Astrocyte (in vitro differentiated cells and primary cell): Measurements from ENCODE around the gene LARP6. TPM values are rescaled to one million over a fixed set of nuclear protein-coding genes. Genes with fewer than 3 reads are reported as not detected.

ENCODE experiments used
- DNase-seq: peaks from one replicate; pipeline ENCODE4 v3.0.0-alpha.2; 2010; ENCODE audit warnings: low read depth
- FAIRE-seq: peaks from 2 replicates; lab custom pipeline; 2011; peaks lifted over from hg19 to GRCh38; lab: Jason Lieb, UNC
- H2AFZ ChIP-seq: 2 replicates; pipeline ENCODE4 v1.6.0; 2012; ENCODE audit warnings: low read depth, low read length, inconsistent platforms
- H3K27ac ChIP-seq: 2 replicates; pipeline ENCODE4 v1.5.1; 2011; ENCODE audit warnings: low read depth, low read length, inconsistent platforms
- H3K27me3 ChIP-seq: 2 replicates; pipeline ENCODE4 v1.6.0; 2011; ENCODE audit warnings: low read length, inconsistent platforms; ENCODE audit not compliant: insufficient read depth
- H3K36me3 ChIP-seq: 2 replicates; pipeline ENCODE4 v1.5.1; 2011; ENCODE audit warnings: low read length, inconsistent platforms; ENCODE audit not compliant: insufficient read depth
- H3K4me1 ChIP-seq: 2 replicates; pipeline ENCODE4 v1.5.1; 2011; ENCODE audit warnings: low read length, inconsistent platforms; ENCODE audit not compliant: insufficient read depth
- H3K4me2 ChIP-seq: 2 replicates; pipeline ENCODE4 v1.6.0; 2012; ENCODE audit warnings: low read length, inconsistent platforms
- H3K4me3 ChIP-seq: 2 replicates; pipeline ENCODE4 v1.5.1; 2011; ENCODE audit warnings: low read depth, mild to moderate bottlenecking, low read length, inconsistent platforms; ENCODE audit not compliant: insufficient read depth
- H3K79me2 ChIP-seq: 2 replicates; pipeline ENCODE4 v1.6.0; 2012; ENCODE audit warnings: mild to moderate bottlenecking, low read length, inconsistent platforms; ENCODE audit not compliant: insufficient read depth
- H3K9ac ChIP-seq: 2 replicates; pipeline ENCODE4 v1.6.0; 2012; ENCODE audit warnings: mild to moderate bottlenecking, low read length, inconsistent platforms
- H3K9me3 ChIP-seq: 2 replicates; pipeline ENCODE4 v1.5.1; 2012; ENCODE audit warnings: low read depth, mild to moderate bottlenecking, low read length, inconsistent platforms; ENCODE audit not compliant: insufficient read depth
- H4K20me1 ChIP-seq: 2 replicates; pipeline ENCODE4 v1.6.0; 2012; ENCODE audit warnings: low read length, inconsistent platforms; ENCODE audit not compliant: insufficient read depth
- H3K27ac Mint-ChIP-seq: one replicate; pipeline ENCODE4 v1.8.0; 2021; ENCODE audit warnings: mild to moderate bottlenecking, mixed read lengths; ENCODE audit not compliant: unreplicated experiment
- H3K27me3 Mint-ChIP-seq: one replicate; pipeline ENCODE4 v1.8.0; 2021; ENCODE audit warnings: low read depth, mixed read lengths; ENCODE audit not compliant: unreplicated experiment
- H3K36me3 Mint-ChIP-seq: one replicate; pipeline ENCODE4 v1.8.0; 2021; ENCODE audit warnings: low read depth, mixed read lengths; ENCODE audit not compliant: unreplicated experiment
- H3K4me1 Mint-ChIP-seq: one replicate; pipeline ENCODE4 v1.8.0; 2021; ENCODE audit warnings: low read depth, mixed read lengths; ENCODE audit not compliant: unreplicated experiment
- H3K4me3 Mint-ChIP-seq: one replicate; pipeline ENCODE4 v1.8.0; 2021; ENCODE audit warnings: mild to moderate bottlenecking, moderate library complexity, mixed read lengths; ENCODE audit not compliant: unreplicated experiment
- H3K9me3 Mint-ChIP-seq: one replicate; pipeline ENCODE4 v1.8.0; 2021; ENCODE audit warnings: mild to moderate bottlenecking, mixed read lengths; ENCODE audit not compliant: unreplicated experiment
- EZH2 ChIP-seq: IDR thresholded peaks from 2 replicates; pipeline ENCODE4 v1.6.1; 2012; ENCODE audit warnings: mild to moderate bottlenecking, low read length, inconsistent platforms; ENCODE audit not compliant: insufficient read depth
- total RNA-seq: library from RNA; stranded (reverse); gene quantifications from 2 replicates; pipeline ENCODE4 v1.2.1, GENCODE V29; 2021
- TF ChIP-seq, protein P1 (sequence below): IDR thresholded peaks from 2 replicates; pipeline ENCODE4 v1.5.1; 2011; ENCODE audit warnings: low read depth, mild to moderate bottlenecking, inconsistent platforms, low read length, moderate library complexity; ENCODE audit not compliant: insufficient read depth

The LARP6 gene
- total RNA-seq, 1 donor from 2014 or later, result 61.5 TPM

DNA sequence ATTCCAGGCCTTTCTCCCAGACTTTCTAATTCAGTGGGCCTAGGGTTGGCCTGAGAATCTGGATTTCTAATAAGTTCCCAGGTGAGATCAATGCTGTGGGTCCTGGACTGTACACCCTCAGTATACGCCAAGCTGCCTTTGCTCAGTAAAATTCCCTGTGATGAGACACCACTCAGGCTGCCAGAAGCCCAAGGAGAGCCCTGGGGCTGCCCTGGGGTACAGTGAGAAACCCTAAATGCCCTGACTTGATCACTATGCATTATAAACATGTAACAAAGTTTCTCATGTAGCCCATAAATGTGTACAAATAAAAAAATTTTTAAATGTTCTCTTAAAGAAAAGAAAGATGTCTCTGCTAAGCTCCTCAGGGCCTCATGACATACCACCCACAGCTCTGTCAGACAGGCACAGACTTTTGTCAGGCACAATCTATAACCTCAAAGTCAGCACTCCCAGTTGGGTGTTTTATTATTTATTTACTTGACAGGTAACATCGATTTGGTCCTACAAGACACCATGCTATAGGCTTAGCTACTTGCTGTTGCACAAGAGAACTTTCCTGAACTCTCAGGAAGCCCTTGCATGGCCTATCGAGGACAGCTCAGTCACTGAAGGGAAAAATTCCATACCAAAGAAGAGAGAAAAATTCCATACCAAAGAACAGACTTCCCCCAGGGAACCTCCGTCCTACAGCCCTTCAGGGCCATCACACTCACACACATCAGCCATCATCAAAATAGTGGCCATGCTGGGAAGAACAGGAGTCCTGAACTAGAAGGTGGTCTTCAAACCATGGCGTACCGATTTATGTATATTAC lies 22.7 kb downstream of the LARP6 start:
- TF ChIP-seq EZH2, result no peak
- TF ChIP-seq, protein P1, sequence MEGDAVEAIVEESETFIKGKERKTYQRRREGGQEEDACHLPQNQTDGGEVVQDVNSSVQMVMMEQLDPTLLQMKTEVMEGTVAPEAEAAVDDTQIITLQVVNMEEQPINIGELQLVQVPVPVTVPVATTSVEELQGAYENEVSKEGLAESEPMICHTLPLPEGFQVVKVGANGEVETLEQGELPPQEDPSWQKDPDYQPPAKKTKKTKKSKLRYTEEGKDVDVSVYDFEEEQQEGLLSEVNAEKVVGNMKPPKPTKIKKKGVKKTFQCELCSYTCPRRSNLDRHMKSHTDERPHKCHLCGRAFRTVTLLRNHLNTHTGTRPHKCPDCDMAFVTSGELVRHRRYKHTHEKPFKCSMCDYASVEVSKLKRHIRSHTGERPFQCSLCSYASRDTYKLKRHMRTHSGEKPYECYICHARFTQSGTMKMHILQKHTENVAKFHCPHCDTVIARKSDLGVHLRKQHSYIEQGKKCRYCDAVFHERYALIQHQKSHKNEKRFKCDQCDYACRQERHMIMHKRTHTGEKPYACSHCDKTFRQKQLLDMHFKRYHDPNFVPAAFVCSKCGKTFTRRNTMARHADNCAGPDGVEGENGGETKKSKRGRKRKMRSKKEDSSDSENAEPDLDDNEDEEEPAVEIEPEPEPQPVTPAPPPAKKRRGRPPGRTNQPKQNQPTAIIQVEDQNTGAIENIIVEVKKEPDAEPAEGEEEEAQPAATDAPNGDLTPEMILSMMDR, result no peak
- H3K36me3 Mint-ChIP-seq, result peaks cover 44% of the 10 kb centered on the region
- Histone ChIP-seq H3K36me3 (peaks cover 35% of the 10 kb centered on the region), H3K27ac (no peak overlapping the region), H3K4me1 (peaks cover 20% of the 10 kb centered on the region), H3K9ac (no peak overlapping the region), H3K9me3 (no peaks in the 10 kb centered on the region), H3K27me3 (no peaks in the 10 kb centered on the region), H2AFZ (no peak overlapping the region), H3K79me2 (peaks cover 3% of the 10 kb centered on the region), H3K4me2 (no peak overlapping the region), H4K20me1 (peaks cover 15% of the 10 kb centered on the region), H3K4me3 (no peak overlapping the region)
- no peak overlapping the region for H3K4me3 Mint-ChIP-seq
- H3K27me3 Mint-ChIP-seq, result no peaks in the 10 kb centered on the region
- no peak for DNase-seq
- H3K4me1 Mint-ChIP-seq, result peaks cover 48% of the 10 kb centered on the region
- no peak overlapping the region for H3K27ac Mint-ChIP-seq
- peaks cover 2% of the 10 kb centered on the region for H3K9me3 Mint-ChIP-seq
- FAIRE-seq, result no peak

- Histone ChIP-seq H3K36me3 (peaks cover 30% of the 10 kb centered on the region), H3K9me3 (no peaks in the 10 kb centered on the region), H3K4me1 (peaks cover 21% of the 10 kb centered on the region), H3K27ac (no peak overlapping the region), H4K20me1 (peaks cover 15% of the 10 kb centered on the region), H2AFZ (no peak overlapping the region), H3K9ac (no peak overlapping the region), H3K4me2 (no peak overlapping the region), H3K27me3 (no peaks in the 10 kb centered on the region), H3K4me3 (no peak overlapping the region), H3K79me2 (peaks cover 3% of the 10 kb centered on the region)
- no peak overlapping the region for H3K4me3 Mint-ChIP-seq
- peaks cover 39% of the 10 kb centered on the region for H3K36me3 Mint-ChIP-seq
- TF ChIP-seq EZH2, result no peak
- TF ChIP-seq, protein P1, result no peak
- DNase-seq, result no peak
- no peak for FAIRE-seq
- H3K27ac Mint-ChIP-seq, result no peak overlapping the region
- no peaks in the 10 kb centered on the region for H3K27me3 Mint-ChIP-seq
- peaks cover 2% of the 10 kb centered on the region for H3K9me3 Mint-ChIP-seq
- peaks cover 51% of the 10 kb centered on the region for H3K4me1 Mint-ChIP-seq
These were observed 23.3 kb downstream of the LARP6 start for GRCh38 chr15:70830615-70831014.
